Activated B cell treated with CpG ODN at 0.5 μM for 24 hours (primary cell): Measurements from ENCODE around the gene DSCAML1. TPM values are rescaled to one million over a fixed set of nuclear protein-coding genes. Genes with fewer than 3 reads are reported as not detected.

ENCODE experiments used
- ATAC-seq: fragments of 200-7000 bp; cut with Tn5 transposase; one replicate; pipeline ENCODE4 v1.10.0; 2021; ENCODE audit warnings: low read depth, mild to moderate bottlenecking, moderate library complexity
- CTCF ChIA-PET: fragments of 350-600 bp; sonication (Branson Sonifier 250); formaldehyde crosslinking; loops from one replicate; lab custom pipeline; 2021; ENCODE audit warnings: antibody characterized with exemption; lab: Charles Lee
- POLR2A ChIA-PET: fragments of 350-600 bp; sonication (Branson Sonifier 250); formaldehyde crosslinking; loops from one replicate; lab custom pipeline; 2021; ENCODE audit warnings: antibody characterized with exemption; lab: Charles Lee
- DNase-seq: peaks from one replicate; pipeline ENCODE4 v3.0.0; 2022
- H3K27ac Mint-ChIP-seq: one replicate; pipeline ENCODE4 v1.8.0; 2020; ENCODE audit warnings: mixed read lengths
- H3K27me3 Mint-ChIP-seq: one replicate; pipeline ENCODE4 v1.8.0; 2021; ENCODE audit warnings: mixed read lengths
- H3K36me3 Mint-ChIP-seq: one replicate; pipeline ENCODE4 v1.8.0; 2021; ENCODE audit warnings: low read depth, mixed read lengths
- H3K4me1 Mint-ChIP-seq: one replicate; pipeline ENCODE4 v1.8.0; 2021; ENCODE audit warnings: mixed read lengths
- H3K4me3 Mint-ChIP-seq: one replicate; pipeline ENCODE4 v1.8.0; 2020; ENCODE audit warnings: mild to moderate bottlenecking, mixed read lengths
- H3K9me3 Mint-ChIP-seq: one replicate; pipeline ENCODE4 v1.8.0; 2020; ENCODE audit warnings: mixed read lengths
- intact Hi-C: fragments of 100-400 bp; cut with micrococcal nuclease; formaldehyde crosslinking; loops from one replicate; pipeline ENCODE4 v1.15.1; 2024
- total RNA-seq: library from RNA; stranded (reverse); gene quantifications from 2 replicates; pipeline ENCODE4 v1.2.3, GENCODE V29; 2022
- TF ChIP-seq, protein P1 (sequence below): fragments of 200-600 bp; IDR thresholded peaks from one replicate; pipeline ENCODE4 v1.8.0; 2022; ENCODE audit warnings: antibody characterized with exemption, mild to moderate bottlenecking

DSCAML1 gene
- total RNA-seq, 1 donor from 2014 or later = 3.6 TPM

DNA sequence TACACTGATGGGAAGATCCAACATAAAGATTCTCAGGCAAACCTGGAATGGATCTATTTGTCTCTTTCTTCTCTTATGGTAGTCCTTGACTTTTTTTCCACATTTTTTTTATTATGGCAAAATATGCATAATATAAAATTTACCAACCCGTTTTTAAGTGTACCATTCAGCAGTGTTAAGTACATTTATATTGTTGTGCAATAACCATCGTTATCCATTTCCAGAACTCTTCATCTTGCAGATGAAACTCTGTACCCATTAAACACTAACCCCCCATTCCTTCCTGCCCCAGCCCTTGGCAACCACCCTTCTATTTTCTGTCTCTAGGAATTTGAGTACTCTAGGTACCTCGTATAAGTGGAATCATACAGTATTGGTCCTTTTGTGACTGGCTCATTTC, 99.7 kb downstream of the DSCAML1 start:
- TF ChIP-seq, protein P1, sequence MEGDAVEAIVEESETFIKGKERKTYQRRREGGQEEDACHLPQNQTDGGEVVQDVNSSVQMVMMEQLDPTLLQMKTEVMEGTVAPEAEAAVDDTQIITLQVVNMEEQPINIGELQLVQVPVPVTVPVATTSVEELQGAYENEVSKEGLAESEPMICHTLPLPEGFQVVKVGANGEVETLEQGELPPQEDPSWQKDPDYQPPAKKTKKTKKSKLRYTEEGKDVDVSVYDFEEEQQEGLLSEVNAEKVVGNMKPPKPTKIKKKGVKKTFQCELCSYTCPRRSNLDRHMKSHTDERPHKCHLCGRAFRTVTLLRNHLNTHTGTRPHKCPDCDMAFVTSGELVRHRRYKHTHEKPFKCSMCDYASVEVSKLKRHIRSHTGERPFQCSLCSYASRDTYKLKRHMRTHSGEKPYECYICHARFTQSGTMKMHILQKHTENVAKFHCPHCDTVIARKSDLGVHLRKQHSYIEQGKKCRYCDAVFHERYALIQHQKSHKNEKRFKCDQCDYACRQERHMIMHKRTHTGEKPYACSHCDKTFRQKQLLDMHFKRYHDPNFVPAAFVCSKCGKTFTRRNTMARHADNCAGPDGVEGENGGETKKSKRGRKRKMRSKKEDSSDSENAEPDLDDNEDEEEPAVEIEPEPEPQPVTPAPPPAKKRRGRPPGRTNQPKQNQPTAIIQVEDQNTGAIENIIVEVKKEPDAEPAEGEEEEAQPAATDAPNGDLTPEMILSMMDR = no peak
- Mint-ChIP-seq H3K4me1 (no peaks in the 10 kb centered on the region), H3K9me3 (no peaks in the 10 kb centered on the region), H3K36me3 (no peaks in the 10 kb centered on the region), H3K27ac (no peak overlapping the region), H3K4me3 (no peak overlapping the region), H3K27me3 (peaks cover 23% of the 10 kb centered on the region)
- no peak for ATAC-seq
- DNase-seq = no peak
- POLR2A ChIA-PET = no interaction called here
- intact Hi-C loops = no loop called here
- CTCF ChIA-PET = no interaction called here

DNA sequence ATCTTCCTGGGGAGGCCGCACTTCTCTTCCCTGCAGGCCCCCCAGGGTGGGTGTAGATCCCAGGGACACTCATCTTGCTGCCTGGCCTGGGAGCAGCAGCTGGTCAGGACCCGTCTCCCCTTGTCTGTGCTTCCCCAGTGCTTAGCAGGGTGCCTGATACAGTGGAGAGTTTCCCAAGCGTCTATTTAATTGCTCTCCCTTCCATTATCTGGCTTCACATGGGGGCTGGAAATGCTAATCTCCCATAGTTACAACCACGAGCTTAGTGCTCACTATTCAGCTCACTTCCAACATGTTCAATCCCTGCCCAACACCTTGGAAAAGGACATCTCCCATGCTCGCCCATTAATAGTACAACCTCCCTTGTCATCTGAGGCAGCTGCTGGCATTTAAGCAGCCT, 100.5 kb downstream of the DSCAML1 start:
- H3K36me3 Mint-ChIP-seq = no peaks in the 10 kb centered on the region
- CTCF ChIA-PET = no interaction called here
- no peaks in the 10 kb centered on the region for H3K9me3 Mint-ChIP-seq
- no peak overlapping the region for H3K27ac Mint-ChIP-seq
- H3K4me3 Mint-ChIP-seq = no peak overlapping the region
- ATAC-seq (no peak), DNase-seq (no peak)
- peaks cover 16% of the 10 kb centered on the region for H3K27me3 Mint-ChIP-seq
- H3K4me1 Mint-ChIP-seq = no peaks in the 10 kb centered on the region
- POLR2A ChIA-PET = no interaction called here
- TF ChIP-seq, protein P1 = no peak
- intact Hi-C loops = no loop called here

DNA sequence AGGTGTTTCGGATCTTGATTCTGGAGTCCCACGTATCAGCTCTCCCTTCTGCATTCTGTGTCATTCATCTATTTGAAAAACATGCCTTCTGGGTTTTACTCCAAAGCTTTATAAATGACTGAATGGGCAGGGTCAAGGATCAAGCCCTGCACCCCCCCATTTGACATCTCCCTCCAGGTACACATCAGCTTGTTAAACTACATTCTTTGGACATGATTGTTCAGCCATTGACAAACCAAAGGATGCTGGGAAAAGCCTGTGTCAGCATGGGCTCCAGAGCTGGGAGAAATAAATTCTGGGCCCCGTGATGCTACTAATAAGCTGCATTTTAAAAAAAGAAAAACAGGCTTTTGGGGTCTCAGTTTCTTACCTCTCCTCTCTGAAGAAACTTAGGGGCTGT, 103.7 kb downstream of the DSCAML1 start:
- Mint-ChIP-seq H3K9me3 (no peaks in the 10 kb centered on the region), H3K27ac (no peak overlapping the region), H3K27me3 (peaks cover 8% of the 10 kb centered on the region), H3K4me3 (no peak overlapping the region), H3K36me3 (no peaks in the 10 kb centered on the region), H3K4me1 (no peaks in the 10 kb centered on the region)
- TF ChIP-seq, protein P1 = no peak
- ChIA-PET CTCF (no interaction called here), POLR2A (no interaction called here)
- no peak for ATAC-seq
- DNase-seq = no peak
- intact Hi-C loops = no loop called here

DNA sequence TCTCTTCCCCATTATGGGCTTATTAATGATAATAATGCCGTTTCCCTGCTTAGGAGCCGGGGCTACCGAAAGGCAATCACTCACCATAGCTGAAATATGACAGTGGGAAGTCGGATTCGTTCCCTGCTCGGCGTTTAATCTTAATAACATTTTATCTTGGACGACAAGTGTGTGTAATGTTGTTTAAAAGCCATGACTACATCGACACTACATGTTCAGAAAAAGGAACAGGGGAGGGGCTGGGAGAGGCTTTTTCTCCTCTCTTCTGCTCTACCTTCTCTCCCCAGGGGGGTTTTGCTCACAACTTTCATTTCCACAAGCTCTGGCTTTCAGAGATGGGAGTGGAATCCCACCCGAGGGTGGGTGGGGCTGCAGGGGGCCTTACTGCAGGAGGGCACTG, 105.5 kb downstream of the DSCAML1 start:
- no peak overlapping the region for H3K27ac Mint-ChIP-seq
- DNase-seq (no peak), ATAC-seq (no peak)
- no peaks in the 10 kb centered on the region for H3K4me1 Mint-ChIP-seq
- intact Hi-C loops = no loop called here
- H3K4me3 Mint-ChIP-seq = no peak overlapping the region
- TF ChIP-seq, protein P1 = no peak
- POLR2A ChIA-PET = no interaction called here
- no peaks in the 10 kb centered on the region for H3K36me3 Mint-ChIP-seq
- CTCF ChIA-PET = no interaction called here
- no peaks in the 10 kb centered on the region for H3K9me3 Mint-ChIP-seq
- peaks cover 16% of the 10 kb centered on the region for H3K27me3 Mint-ChIP-seq

DNA sequence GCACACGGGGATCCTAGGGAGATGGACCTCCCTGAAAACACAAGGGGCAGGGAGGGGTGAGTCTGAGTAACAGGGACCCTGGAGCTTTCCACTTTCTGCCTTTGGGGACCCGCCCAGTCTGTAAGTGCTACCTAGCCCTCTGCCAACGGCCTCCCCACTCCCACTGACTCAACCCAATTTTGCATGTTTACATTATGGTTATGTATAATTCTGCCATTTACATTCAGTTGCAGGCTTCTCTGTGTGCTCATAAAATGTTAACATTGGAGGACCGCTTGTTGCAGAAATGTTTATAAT, 105.8 kb downstream of the DSCAML1 start:
- no peaks in the 10 kb centered on the region for H3K9me3 Mint-ChIP-seq
- H3K4me3 Mint-ChIP-seq = no peak overlapping the region
- peaks cover 18% of the 10 kb centered on the region for H3K27me3 Mint-ChIP-seq
- ChIA-PET POLR2A (no interaction called here), CTCF (no interaction called here)
- no peaks in the 10 kb centered on the region for H3K36me3 Mint-ChIP-seq
- H3K27ac Mint-ChIP-seq = no peak overlapping the region
- ATAC-seq = no peak
- DNase-seq = no peak
- intact Hi-C loops = no loop called here
- H3K4me1 Mint-ChIP-seq = no peaks in the 10 kb centered on the region
- TF ChIP-seq, protein P1 = no peak
